Tibial nerve (tissue), 4 donors: ENCODE data around the gene B3GAT3.
"Not testable (repeated sequence)": the region's sequence is repeated elsewhere in the genome, so short reads cannot be mapped to it uniquely, and the experiment has no call there.

Experiments
- CTCF ChIP-seq, 5 experiments: fragments of 200-600 bp in 3 of 5; fragments of 450-650 bp in 2 of 5; sonication (generic) in 3 of 5; IDR thresholded peaks; one replicate each; pipeline ENCODE4 v1.5.1; 2016 to 2019; ENCODE audit warnings: antibody characterized with exemption in 5 of 5, mild to moderate bottlenecking in 3 of 5, moderate library complexity in 2 of 5
- EP300 ChIP-seq, 2 donors: sonication (generic); formaldehyde crosslinking; IDR thresholded peaks; one replicate each; pipeline ENCODE4 v1.6.1; 2017; ENCODE audit warnings: antibody characterized with exemption in 2 of 2, mild to moderate bottlenecking in 1 of 2
- POLR2A ChIP-seq, 2 donors: fragments of 450-650 bp; IDR thresholded peaks; one replicate each; pipeline ENCODE4 v1.6.1; 2017; ENCODE audit warnings: antibody characterized with exemption in 2 of 2, mild to moderate bottlenecking in 2 of 2, moderate library complexity in 2 of 2

GRCh38 chr11:62616957-62617356 is 4.8 kb downstream of the B3GAT3 start:
- not testable (repeated sequence) for TF ChIP-seq CTCF, EP300, POLR2A (IDR thresholded peaks at IDR 0.05)
